Stimulated activated CD4-positive, alpha-beta T cell treated with anti-CD3 and anti-CD28 coated beads, Interleukin-15, amount 100 ng/mL, for 48 hours (primary cell): Measurements from ENCODE around the gene RNF222.
"Not testable (repeated sequence)": the region's sequence is repeated elsewhere in the genome, so short reads cannot be mapped to it uniquely, and the experiment has no call there.

Source experiments
- DNase-seq, 2 donors: peaks; one replicate each; pipeline ENCODE4 v3.0.0-alpha.2; 2020; ENCODE audit warnings: low read depth in 2 of 2

RNF222 gene

DNA sequence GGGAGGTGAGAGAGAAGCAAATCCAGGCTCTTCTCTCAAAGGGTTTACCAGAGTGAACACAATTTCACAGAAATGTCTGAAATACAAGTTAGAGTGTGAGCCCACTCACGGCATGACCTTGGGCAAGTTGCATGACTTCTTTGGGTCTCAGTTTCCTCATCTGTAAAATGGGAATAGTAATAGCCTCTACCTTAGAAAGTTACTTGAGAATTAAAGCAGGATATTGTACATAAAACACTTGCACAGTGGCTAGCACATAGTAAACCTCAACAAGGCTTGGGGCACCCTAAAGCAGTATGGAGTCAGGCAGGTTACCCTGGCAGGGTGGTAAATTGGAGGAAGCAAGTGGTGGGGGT is 13.2 kb upstream of the RNF222 start:
- no peak for DNase-seq

DNA sequence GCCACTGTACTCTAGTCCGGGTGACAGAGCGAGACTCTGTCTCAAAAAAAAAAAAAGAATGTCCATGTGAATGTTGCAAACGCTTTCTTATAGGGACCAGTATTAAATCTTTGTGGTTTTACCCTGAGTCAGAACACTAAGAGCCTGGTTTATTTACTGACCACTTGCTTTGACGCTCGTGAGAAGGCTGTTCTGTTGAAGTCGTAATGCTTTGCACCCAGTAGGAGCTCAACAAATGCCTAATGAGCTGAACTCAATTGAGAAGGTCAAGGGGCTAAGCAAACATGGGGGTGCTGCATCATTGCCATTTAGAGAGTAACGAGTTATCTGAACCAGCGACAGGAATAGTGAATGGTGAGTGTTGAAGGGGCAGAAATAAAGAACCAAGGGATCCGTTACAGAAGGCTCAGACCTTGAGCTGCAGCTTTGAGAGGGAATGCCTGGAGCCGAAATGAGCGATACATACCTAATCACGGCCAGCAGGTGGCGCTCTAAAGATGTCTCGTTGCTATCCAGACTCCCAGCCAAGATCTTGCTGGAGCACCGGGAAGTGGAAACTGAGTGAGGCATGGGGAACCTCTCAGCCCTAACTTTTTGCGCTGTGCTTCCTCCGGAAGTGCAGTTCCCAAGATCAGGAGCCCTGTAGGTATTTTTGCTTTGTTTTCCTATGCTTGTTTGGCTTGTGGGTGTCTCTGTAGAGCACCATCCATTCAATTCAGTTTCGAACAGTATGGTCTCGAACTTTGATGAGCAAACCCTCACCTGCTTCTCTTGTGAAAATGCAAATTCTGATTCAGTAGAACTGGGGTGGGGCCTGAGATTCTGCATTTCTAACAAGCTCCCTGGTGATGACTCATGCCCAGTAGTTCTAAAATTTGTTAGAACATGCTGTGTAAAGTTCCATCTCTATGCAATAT is 12.6 kb upstream of the RNF222 start:
- peak; percentile 36 to 59 for DNase-seq

DNA sequence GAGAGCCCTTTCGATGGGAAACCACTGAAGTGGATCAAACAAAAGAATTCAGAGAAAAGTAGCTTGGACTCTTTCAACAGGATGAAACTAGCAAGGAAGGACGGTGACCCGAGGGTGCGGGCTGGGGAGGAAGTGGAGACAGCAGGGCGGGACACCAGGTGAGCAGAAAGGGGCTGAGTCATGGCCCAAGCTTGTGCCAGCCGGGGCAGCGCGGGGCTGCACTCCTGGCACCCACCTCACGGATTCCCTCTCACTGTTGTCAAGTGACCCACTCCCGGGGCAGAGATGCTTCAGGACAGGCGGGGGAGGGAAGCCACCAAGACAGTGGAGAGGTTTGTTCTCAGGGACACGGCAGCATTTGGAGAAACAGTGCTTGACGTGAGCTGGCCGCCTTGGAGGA is 10.7 kb upstream of the RNF222 start:
- DNase-seq = no peak

DNA sequence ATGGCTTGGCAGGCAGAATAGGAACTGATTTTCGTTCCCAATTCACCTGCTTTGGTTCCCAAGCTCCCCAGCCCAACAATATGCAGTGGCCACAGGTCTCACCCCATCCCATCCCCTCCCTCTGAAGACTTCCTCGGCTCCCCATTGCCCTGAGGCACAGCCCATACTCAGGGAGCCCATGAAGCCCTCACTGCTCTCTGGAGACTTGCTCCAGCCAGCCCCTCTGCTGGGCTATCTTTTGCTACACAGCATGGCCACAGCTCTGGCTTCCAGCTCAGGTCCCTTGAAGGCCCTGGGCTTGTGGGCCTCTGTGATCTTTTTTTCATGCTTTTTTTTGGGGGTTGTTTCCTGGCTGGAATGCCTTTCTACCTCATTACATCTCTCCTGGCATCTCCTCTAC is 8.5 kb upstream of the RNF222 start:
- no peak for DNase-seq

DNA sequence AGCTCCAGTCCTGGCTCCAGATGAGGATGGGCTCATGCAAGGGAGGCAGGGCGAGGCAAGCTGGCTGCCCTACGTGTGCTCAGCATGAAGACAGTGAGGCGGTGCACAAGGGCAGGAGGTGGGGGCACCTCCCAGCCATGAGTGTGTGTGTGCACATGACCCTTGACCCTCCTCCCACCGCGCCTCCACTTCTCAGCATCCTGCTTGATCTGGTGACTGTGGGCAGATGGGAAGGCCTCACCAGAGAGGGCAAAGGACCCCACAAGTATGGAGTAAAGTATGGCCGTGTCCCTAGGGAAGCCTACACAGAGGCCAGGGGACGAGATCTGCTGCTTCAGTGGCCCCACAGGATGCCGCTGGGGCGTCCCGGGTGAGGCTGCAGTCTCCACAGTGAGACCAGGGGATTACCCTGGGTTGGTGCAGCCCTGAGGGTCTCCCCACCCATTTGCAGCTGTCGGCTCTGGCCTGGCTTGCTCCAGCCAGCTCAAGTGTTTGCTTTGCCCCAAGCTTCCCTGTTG is 7.9 kb upstream of the RNF222 start:
- DNase-seq = no peak

DNA sequence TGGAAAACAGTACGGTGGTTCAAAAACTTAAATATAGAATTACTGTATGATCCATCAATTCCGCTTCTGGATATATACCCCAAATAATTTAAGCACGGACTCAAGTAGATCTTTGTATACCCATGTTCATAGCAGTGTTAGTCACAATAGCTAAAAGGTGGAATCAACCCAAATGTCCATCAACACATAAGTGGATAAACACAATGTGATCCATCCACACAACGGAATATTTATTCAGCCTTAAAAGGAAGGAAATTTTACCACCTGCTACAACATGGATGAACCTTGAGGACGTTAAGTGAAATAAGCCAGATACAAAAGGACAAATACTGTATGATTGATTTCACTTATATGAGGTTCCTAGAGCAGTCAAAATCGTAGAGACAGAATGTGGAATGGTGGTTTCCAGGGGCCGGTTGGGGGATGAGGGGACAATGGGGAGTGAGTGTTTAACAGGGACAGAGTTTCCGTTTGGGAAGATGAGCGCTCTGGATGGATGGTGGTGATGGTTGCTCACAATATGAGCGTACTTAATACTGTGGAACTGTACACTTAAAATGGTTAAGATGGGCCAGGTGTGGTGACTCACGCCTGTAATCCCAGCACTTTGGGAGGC is 5.4 kb upstream of the RNF222 start:
- no peak for DNase-seq

DNA sequence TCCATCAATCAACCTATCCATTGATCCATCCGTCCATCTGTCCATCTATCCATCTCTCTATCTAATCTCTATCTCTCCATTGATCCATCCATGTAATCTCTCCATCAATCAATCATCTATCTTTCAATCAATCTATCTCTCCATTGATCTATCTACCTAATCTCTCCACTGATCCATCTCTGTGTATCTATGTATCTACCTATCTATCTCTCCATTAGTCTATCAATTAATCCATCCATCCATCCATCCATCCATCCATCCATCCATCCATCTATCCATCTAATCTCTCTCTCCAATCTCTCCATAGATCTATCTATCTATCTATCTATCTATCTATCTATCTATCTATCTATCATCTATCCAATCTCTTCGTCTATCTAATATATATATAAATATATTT is 3.5 kb upstream of the RNF222 start:
- no peak for DNase-seq

DNA sequence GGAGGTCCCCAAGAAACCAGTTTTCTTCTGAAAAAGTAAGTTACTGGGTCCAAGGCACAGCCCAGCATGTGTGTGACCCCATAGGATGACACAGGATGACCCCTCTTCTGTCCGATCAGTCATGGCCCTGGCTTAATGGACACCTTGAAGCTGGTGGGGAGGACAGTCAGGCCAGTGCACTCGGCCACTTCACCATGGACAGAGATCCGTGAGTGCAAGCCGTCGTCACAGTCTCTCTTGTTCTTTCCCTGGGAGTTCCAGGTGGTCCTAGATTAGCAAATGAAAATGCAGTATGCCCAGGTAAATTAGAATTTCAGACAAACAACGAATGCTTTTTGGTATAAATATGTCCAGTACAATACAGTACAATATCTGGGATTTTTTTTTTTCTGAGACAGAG is 1.4 kb upstream of the RNF222 start:
- DNase-seq = no peak

DNA sequence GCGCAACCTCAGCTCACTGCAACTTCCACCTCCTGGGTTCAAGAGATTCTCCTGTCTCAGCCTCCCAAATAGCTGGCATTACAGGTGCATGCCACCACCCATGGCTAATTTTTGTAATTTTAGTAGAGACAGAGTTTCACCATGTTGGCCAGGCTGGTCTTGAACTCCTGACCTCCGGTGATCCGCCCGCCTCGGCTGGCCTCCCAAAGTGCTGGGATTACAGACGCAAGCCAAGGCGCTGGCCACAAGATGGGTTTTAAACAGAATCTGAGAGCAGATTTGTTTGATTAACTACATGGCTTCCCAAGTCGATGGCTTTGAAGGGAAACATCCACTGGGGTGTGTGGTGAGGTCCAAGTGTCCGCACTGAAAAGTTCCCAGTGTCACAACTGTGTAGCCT is 3.1 kb downstream of the RNF222 start:
- not testable (repeated sequence) for DNase-seq

DNA sequence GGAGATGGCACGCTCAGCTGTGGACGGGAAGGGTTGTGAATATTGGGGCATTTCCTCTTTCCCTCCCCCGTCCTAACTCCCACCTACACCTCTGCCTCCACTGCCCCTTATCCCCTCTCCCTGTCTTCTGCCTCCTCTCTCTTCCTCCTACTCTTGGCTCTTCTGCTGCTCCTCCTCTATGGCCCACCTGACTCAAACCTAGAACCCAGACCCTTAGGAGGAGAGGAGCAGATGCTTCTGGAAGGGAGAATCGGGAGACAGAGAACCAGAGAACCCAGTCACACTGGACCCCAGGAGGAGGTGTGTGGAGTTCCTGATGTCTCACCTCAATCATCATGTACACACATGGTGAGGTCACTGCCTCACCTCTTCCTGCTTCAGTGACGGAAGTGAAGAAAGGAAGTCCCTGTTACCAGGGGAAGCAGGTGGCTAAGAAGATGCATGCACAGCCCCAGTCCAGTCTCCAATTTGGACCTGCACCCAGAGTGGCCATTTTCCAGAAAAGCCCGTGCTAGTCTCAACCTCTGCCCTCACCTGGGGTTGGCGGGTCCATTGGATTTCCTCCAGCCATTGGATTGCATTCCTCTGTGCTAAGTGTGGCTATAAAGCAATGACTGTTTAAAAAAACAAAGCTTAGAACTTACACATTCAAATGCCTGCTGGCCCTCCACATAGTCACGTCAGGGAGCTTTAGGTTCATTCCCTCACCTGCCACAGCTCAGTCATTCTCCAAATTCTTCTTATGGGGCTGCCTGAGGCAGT is 4.0 kb downstream of the RNF222 start:
- DNase-seq = no peak

DNA sequence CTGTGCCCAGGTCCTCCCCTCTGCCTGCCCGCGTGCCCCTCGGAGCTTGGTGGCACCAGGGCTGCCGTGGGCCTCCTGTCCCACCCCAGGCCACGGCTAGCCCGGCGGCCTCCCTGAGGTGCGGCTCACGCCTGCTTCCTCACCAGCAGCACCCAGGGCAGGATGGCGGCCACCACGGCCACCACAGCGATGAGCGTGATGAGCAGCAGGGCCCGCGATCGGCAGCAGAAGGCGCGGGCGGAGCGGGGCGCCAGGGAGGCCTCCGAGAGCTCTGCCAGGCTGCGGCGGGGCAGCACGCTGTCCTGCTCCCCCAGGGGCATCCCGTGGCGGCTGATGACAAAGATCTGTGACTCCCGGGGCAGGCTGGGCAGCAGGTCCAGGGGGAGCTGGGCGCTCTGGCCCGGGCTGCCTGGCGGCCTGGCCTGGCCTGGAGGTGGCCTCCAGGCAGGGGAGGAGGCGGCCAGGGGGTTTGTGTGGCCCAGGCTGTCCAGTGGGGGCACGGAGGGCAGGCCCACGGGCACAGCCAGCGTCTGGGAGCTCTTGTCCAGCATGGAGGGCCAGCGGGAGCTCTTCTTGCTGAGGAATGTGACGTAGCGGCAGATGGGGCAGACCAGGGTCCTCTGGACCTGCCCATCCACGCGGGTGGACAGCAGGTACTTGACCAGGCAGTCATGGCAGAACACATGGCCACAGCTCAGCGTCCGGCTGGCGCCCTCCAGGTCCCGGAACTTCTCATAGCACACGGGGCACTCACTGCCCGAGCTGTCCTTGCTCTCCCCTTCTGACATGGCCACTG is 4.8 kb downstream of the RNF222 start:
- no peak for DNase-seq

DNA sequence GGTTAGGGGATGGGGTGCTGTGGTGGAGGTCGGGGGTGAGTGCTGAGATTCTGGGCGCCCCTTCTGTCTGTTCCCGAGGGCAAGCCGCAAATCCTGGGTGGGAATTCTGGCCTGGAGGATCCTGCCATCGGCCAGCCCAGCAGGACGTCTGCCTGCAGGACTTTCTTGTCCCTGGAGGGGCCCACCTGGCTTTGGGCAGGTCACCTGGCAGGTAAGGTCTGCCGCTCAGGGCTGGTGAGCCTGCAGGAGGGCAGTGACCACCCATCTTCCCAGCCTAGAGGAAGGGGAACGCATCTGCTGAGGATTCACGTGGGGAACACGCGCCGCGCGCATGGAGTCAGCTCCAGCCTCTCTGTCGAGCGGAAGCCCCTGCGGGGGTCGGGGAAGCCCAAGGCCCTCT is 5.4 kb downstream of the RNF222 start:
- no peak for DNase-seq

DNA sequence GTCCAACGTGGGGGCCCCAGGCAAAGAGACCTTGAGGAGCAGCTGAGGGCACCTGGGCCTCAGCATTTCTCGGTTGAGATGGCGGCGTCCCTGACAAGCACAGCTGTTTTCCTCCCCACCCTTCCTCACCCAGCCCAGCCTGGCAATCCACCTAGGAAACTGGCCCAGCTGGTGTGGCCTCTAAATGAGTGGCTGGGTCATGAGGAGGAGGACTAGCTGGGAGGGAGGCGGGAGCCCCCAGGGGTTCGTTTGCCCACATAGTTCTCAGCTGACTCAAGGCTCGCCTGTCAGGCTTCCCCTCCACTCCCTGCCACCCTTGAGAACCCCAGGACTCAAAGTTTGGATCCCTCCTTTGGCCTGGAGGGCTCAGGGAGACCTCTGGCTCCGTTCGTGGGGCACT is 5.9 kb downstream of the RNF222 start:
- no peak for DNase-seq

DNA sequence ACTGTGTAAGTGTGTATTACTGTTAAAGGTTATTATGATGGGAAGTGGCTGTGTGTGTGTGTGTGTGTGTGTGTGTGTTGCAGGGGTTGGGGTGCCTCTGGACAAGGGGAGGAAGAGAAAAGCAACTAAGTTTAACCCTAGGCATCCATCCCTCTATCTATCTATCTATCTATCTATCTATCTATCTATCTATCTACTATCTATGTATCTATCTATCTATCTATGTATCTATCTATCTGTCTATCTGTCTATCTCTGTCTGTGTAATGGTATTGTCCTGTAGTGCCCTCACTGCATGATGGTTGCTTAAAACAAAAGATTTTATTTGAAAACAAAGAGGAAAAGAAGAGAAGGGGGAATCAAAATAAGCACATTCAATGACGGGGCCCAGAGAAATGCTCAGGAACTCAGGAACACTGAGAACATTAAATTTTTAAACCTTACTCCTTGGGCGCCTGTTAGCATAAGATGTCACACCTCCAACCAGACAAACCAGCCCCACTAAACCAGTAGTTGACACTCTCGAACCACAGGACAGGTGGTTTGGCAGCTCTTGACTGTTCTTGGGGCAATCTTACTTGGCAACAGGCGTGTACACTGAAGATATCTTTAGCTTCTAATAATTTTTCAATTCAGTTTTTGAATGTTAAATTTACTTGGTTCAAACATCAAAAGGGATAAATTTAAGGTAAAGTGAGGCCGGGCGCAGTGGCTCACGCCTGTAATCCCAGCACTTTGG is 9.5 kb downstream of the RNF222 start:
- no peak for DNase-seq

DNA sequence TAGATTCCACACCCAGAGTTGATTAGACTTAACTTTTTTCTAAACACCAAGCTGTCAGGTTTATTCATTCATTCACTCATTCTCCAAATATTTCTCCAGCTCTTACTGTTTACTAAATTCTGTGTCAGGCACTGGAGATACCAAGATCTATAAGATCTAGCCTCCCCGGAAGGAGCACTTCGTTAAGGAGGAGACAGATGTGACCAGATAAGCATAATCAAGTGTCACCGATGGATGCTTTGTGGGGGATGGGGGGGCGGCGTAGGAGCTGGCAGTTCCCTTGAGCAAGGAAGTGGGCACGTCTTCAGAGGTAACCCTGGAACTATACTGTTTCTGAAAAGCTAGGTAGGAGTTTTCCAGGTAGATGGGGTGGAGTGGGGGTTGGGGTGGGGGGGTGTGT is 10.8 kb downstream of the RNF222 start:
- DNase-seq = no peak

DNA sequence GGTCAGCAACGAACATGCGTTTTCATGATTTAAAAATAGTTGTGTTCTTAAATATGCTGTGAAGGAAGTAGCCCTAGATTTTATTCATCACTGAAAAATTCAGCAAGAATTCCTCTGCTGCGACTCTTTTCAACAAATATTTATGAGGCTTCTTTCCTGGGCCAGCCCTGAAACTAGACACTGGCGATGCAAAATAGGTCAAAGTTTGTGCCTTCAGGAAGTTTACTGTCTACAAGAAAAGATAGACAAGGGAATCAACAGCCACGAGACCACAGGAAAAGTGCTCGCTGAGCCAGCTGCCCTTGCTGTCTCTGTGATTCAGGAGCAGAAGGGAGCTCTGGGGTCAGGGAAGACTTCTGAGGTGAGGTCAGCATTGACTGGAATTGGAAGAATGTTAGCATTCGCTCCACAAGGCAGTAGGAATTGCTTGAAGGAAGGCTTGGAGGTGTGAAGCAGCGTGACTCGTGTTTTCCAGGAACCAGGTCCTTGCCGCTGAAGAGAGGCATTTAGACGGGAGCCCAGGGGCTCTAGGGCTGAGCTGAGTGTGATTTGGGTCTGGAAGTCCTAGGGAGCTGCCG is 12.7 kb downstream of the RNF222 start:
- DNase-seq = no peak

DNA sequence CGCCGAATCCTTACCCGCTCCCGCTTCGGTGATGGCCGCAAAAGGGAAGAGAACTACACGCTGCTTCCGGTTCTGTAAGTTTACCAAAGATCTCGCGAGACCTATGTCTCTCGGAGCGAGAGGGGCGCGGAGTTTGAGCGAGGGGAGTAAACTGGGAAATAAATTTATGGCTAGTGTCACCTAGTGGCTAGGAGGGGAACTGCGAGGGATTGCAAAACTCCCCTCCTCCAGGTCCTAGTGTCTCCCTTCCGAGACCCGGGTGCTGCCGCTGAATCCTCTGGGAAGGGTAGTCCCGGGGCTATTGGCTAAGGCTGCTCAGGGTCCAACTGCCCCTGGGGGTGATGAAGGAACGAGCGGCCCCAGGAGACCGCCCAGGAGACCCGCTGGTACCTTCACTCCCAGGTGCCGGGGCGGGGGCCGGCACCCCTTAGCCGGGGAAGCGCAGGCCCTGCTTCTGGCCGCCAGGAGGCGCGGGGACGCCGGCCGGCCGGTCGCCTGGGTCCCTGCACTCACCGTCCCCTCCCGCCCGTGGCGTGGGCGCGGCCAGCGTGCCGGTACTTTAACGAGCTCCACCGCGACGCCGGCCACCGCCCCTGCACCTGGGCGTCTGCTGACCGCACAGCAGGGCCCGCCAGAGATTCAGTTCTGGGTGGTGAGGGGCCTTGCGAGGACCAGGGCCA is 14.3 kb downstream of the RNF222 start, which contains the start of gene RPL26:
Gene RPL26, minus strand, starts transcription at position 51 of the 680 bp plus-strand sequence. CDS start 883 bp downstream, outside the sequence.
- peak; percentile 91 to 93 for DNase-seq

DNA sequence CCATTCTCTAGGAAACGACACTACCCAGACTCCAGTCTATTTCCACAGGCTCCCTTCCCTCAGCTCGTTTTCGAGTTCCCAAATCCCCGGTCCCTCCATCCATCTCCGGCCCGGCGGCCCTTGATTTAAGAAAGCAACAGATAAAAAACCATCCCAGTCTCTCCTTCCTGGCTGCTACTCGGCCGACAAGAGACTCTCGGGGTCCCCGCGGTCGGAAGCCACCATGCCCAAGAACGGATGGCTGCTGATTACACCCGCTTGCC is 14.8 kb downstream of the RNF222 start:
- DNase-seq = no peak

DNA sequence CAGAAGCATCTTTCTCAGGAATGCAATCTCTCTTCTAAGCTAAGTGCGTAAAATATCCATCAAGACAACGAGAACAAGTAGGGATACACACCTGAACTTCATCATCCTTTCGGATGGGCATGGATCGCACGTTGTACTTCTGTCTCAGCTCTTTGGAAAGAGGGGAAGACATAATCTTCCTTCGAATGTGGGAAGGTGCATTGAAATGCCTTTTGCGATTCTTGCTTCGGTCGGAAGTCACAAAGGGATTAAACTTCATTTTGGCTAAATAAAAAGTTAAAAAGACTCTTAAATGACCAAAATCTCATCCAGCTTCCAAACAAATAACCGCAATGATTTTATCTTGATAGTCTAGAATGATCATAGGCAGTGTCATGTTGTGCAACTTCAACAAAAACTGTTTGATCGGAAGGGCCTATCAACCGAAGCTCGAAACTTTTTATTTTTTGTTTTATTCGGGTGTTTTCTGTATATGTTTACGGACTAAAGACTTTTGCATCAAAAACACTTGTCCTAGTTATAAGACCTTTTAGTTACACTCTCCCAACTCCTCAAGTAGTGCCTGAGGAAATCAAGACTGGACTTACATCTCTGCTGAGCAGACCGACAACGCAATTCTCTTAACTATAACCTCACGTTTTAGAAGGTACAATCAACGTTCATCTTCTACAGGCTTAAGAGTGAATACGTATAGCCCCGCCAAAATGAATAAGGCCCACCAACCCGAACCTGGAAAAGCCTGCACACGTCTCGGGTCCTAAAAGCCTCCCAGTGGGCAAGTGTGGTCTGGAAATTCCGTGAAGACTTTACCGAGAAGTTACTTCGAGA is 15.4 kb downstream of the RNF222 start:
- DNase-seq = no peak
